ENCODE results near the gene RMRP. TPM values are rescaled to one million over a fixed set of nuclear protein-coding genes. Genes with fewer than 3 reads are reported as not detected.

The RMRP gene
- total RNA-seq, 1 donor from 2014 or later = 32,961 TPM

GRCh38 chr9:35683323-35683722 is 25.5 kb upstream of the RMRP start:
- H3K9me3 Mint-ChIP-seq (ENCODE audit: unreplicated experiment) = no peaks in the 10 kb centered on the region
- TF ChIP-seq CTCF (IDR thresholded peaks at IDR 0.05; ENCODE audit: unreplicated experiment) = no peak
- DNase-seq (ENCODE audit: low spot score) = no peak
- H3K27ac Mint-ChIP-seq (ENCODE audit: unreplicated experiment) = no peak overlapping the region
- H3K4me1 Mint-ChIP-seq (ENCODE audit: unreplicated experiment) = peaks cover 42% of the 10 kb centered on the region
- H3K27me3 Mint-ChIP-seq (ENCODE audit: unreplicated experiment) = peaks cover 8% of the 10 kb centered on the region
- H3K36me3 Mint-ChIP-seq (ENCODE audit: low read depth, unreplicated experiment) = peaks cover 33% of the 10 kb centered on the region
- H3K4me3 Mint-ChIP-seq (ENCODE audit: unreplicated experiment) = peak overlapping the region; percentile 61

- Mint-ChIP-seq H3K4me1 (ENCODE audit: unreplicated experiment) (peaks cover 39% of the 10 kb centered on the region), H3K4me3 (ENCODE audit: unreplicated experiment) (peak overlapping the region; percentile 61), H3K9me3 (ENCODE audit: unreplicated experiment) (no peaks in the 10 kb centered on the region), H3K27ac (ENCODE audit: unreplicated experiment) (no peak overlapping the region), H3K27me3 (ENCODE audit: unreplicated experiment) (peaks cover 8% of the 10 kb centered on the region), H3K36me3 (ENCODE audit: low read depth, unreplicated experiment) (peaks cover 33% of the 10 kb centered on the region)
- TF ChIP-seq CTCF (IDR thresholded peaks at IDR 0.05; ENCODE audit: unreplicated experiment) = no peak
- DNase-seq (ENCODE audit: low spot score) = no peak
Measured at GRCh38 chr9:35682520-35683315, 24.9 kb upstream of the RMRP start.

GRCh38 chr9:35682051-35682450 is 24.2 kb upstream of the RMRP start:
- Mint-ChIP-seq H3K36me3 (ENCODE audit: low read depth, unreplicated experiment) (peaks cover 28% of the 10 kb centered on the region), H3K27ac (ENCODE audit: unreplicated experiment) (no peak overlapping the region), H3K27me3 (ENCODE audit: unreplicated experiment) (peaks cover 5% of the 10 kb centered on the region), H3K4me3 (ENCODE audit: unreplicated experiment) (peak overlapping the region; percentile 56), H3K4me1 (ENCODE audit: unreplicated experiment) (peaks cover 40% of the 10 kb centered on the region), H3K9me3 (ENCODE audit: unreplicated experiment) (no peaks in the 10 kb centered on the region)
- DNase-seq (ENCODE audit: low spot score) = no peak
- TF ChIP-seq CTCF (IDR thresholded peaks at IDR 0.05; ENCODE audit: unreplicated experiment) = no peak

GRCh38 chr9:35681341-35682002 is 23.7 kb upstream of the RMRP start:
- Mint-ChIP-seq H3K4me1 (ENCODE audit: unreplicated experiment) (peaks cover 41% of the 10 kb centered on the region), H3K27ac (ENCODE audit: unreplicated experiment) (no peak overlapping the region), H3K36me3 (ENCODE audit: low read depth, unreplicated experiment) (peaks cover 28% of the 10 kb centered on the region), H3K4me3 (ENCODE audit: unreplicated experiment) (no peak overlapping the region), H3K27me3 (ENCODE audit: unreplicated experiment) (peaks cover 8% of the 10 kb centered on the region), H3K9me3 (ENCODE audit: unreplicated experiment) (no peaks in the 10 kb centered on the region)
- DNase-seq (ENCODE audit: low spot score) = no peak
- TF ChIP-seq CTCF (IDR thresholded peaks at IDR 0.05; ENCODE audit: unreplicated experiment) = no peak
